Kidney tubule cell (primary cell): ENCODE results near the gene LRRC4C.

Experiments used
- DNase-seq: peaks from one replicate; pipeline ENCODE4 v3.0.0-alpha.2; 2018; ENCODE audit warnings: low spot score

LRRC4C gene

DNA sequence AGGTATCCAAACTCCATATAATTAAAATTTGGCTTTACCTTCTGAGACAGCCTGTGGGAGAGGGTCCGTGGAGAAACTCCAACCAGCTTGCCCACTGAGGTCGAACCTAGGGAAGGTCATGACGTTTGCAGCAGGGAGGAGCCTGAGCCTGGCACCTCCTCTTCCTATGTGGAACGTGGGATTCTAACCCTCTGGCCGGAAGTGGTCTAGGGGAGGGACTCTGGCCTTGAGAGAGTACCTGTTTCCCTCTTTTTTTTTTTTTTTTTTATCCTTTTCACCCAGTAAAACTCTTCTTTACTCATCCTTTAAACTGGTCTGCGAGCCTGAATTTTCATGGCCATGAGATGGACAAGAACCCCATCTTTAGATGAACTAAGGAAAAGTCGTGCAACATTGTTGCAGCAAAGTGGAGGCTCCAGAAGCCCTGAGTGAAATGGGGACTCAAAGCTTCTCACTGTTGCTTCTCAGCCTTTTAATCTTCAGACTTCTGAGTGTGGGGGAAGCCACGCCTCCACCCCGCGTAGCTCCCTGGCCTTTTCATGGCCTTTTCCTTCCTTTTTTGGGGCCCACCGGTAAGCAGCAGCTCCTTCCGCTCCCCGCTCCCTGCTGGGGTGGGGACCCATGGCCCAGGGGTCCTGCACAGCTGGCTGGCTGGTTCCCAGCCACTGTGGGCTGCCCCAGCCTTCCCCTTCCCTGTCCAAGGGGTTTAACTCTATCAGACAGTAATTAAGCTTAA lies 1359.9 kb downstream of the LRRC4C start:
- no peak for DNase-seq

DNA sequence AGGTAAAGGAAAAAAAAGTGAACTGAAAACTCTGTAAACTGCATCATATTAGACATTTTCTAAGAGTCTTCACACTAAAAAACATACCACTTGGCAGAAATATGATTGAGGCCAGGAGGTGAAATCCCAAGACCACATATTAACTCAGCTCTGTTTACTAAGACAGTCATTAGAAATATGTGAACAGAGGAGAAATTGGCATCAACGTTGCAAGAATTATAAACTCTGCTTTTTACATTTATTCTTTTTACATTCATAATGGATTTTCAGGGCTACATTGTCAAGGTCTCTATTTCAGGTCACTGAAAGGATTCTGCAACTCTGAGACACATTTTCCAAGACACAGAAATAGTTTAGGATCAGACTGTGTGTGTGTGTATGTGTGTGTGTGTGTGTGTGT lies 1364.0 kb downstream of the LRRC4C start:
- no peak for DNase-seq

GRCh38 chr11:40094954-40095353 lies 1364.5 kb downstream of the LRRC4C start:
- no peak for DNase-seq

DNA sequence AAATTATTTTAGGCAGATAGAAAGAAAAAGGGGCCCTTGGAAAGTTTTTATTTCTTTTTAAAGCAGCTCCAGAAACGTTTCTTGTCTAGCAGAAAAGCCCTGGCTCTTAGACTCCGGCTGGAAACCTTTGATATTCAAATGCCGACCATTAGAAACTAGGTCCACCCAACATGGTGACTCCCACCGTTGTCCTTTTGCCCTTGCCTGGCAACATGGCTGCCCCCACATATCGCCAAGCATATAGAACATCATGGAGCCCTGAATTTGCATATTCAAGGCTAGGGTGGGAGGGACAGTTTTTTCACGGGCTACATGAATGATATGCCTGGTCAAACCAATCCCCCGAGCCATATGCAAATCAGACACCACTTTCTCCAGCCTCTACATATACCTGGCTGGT lies 1379.0 kb downstream of the LRRC4C start:
- no peak for DNase-seq
